ENCODE measurements around the gene TYW3.

The TYW3 gene, protein sequence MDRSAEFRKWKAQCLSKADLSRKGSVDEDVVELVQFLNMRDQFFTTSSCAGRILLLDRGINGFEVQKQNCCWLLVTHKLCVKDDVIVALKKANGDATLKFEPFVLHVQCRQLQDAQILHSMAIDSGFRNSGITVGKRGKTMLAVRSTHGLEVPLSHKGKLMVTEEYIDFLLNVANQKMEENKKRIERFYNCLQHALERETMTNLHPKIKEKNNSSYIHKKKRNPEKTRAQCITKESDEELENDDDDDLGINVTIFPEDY

DNA sequence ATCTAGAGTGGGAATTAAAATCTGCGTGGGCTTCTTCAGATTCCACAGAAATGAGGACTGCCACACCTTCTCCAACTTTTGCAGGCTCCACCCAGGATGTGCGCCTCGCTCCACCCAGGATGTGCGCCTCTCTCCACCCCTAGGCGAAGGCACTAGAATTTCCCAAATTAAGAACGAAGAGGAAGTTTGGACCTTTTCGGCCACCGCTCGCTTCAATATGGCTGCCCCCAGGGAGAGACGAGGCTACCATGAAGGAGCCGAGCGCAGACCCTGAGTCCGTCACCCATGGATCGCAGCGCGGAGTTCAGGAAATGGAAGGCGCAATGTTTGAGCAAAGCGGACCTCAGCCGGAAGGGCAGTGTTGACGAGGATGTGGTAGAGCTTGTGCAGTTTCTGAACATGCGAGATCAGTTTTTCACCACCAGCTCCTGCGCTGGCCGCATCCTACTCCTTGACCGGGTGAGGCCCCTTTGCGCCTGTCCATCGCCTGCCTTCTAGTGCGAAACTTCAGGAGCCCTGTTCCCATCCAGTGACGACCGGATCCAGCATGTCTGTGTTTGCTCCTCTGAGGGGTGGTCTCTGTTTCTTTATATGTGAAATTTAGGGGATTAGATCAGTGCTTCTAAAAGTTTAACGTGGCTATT, at the start of gene TYW3, which contains the start of gene CRYZ:
Gene TYW3 (plus strand): TSS at position 193 of the 644 bp plus-strand sequence. CDS start 93 bp downstream, at position 286.
Gene CRYZ (minus strand): TSS at position 91 of the 644 bp plus-strand sequence. CDS start 8,229 bp downstream, outside the sequence.
- DNase-seq (ENCODE audit: low read depth in 3 of 3) = peak; percentile 62 to 82 (median 75)

DNA sequence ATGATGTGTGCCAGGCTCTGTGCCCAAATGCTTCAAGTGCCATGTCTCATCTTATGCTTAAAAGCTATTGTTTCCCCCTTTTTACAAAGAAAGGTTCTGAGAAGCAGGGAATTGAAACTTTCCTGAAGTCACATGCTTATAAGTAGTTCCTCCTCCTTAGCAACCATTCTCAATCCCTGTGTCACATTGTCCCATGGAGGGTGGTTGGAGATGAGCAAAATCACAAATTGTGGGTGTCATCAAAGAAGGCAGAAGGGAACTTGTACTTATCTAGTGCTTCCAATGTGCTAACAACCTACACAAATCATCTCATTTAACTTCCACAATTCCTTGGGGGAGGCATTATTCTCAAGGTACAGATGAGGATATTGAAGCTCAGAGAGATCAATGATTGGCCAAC, 49.3 kb upstream of the TYW3 start:
- DNase-seq (ENCODE audit: low read depth in 3 of 3) = no peak

DNA sequence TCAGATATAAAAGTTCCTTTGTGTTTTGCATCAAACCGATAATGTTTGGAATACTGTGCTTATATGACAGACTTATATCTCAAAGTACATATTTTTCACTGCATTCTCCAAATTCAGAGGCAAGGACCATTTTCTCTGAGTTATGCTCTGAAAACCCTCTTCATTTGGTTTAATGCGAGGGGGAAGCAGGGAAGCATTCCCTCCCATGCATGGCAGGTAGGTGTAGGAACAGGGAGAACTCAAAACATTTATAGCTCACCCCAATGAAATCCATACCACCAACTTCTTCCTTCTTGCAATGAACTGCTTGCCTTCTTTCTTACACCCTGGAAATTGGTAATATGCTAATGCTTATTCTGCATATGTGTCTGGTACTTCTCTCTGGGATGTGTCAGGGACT, 48.7 kb upstream of the TYW3 start:
- DNase-seq (ENCODE audit: low read depth in 3 of 3) = no peak

DNA sequence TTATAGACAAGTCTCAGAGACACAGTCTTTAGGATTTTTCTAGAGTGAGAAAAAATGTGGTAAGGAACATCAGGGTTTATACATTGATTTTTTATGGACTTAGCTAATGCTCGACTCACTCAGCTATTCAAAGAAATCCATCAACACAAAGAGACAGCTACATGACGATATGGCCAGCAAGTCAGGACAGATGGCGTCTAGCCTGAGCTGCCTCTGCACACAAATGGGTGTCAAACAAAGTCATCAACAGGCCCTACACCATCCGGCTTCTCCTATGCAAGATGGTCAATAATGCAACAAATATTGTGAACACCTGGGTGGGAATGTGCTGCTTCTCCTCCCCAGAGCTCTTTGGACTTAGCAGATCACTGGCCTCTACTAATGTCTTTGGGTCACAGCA, 46.0 kb upstream of the TYW3 start:
- no peak for DNase-seq (ENCODE audit: low read depth in 3 of 3)

DNA sequence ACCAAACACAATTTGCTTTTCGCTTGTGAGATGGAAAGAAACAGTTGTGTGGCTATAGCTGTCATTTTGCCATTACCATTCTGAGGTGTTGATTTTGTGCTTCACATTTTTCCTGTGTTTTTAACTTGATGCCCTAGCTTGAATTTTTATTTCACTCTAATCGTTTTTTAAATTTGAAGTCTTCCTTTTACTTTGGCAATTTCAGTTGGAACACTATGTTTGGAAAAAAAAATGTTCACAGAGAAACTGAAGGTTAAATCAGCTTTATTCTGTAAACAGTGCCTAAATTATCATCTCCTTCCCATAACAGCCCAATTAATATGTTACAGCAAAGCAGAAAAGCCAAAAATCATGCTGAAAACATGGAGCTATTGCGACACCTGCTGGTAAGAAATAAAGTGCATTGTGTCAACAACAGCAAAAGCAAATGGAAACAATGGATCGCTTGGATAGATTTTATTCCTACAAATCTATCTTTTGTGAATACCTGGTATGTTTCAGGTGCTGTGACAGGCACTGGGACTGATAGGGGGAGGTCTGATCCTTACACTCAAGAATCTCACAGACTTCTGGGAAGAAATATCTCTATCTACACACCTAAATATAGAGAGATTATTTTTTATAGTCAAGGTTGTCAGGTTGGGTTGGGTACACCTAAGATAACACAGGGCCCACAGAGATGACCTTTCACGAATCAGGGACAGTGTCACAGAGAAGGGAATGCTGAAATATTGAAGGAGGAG, 43.2 kb upstream of the TYW3 start:
- peak in 2 of 3 experiments; percentile 0 to 37 for DNase-seq (ENCODE audit: low read depth in 3 of 3)

DNA sequence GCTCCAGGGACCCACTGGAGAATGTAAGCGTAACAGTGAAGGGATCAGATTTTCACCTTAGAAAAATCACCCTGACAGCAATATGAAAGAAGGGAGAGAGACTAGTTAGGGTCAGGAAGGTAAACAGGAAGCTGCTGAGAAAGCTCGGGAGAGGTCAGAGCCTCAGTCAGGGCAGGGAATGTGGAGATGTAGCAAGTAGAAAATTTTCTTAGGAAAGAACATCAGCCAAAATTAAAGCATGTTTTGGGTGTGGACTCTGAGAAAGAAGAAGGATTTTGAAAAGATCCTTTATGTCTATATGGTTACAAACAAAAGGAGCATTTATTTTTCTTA, 42.6 kb upstream of the TYW3 start:
- DNase-seq (ENCODE audit: low read depth in 3 of 3) = no peak

DNA sequence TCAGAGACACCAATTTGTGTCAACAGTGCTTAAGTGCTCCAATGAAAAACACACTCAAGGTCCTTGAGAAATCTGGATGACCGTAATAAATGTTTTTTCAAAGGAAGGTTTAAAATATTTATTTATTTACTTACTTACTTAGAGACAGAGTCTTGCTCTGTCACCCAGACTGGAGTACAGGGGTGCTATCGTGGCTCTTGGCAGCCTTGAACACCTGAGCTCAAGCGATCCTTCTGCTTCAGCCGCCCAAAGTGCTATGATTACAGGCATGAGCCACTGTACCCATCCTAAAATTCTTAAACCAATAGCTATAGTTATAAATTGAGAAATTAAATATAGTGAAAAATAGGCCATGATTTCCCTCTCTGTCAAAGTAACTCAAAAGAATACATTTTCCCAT, 42.0 kb upstream of the TYW3 start:
- DNase-seq (ENCODE audit: low read depth in 3 of 3) = no peak

DNA sequence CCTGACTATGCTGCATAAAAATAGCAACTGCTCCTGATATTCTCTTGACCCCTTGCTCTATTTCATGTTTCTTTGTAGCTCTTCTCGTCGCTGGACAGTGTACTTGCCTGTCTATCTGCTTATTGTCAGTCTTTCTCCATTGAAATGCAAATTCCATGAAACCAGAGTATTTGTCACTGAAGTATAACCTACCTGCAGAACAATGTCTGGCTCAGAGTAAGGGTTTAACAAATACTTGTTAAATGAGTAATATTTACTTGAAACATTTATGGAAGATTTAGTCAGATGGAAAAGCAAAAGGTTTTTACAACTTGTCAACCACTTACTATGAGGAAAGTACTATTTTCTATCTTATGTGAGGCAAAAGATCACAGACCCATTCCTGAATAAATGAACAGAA, 39.5 kb upstream of the TYW3 start:
- no peak for DNase-seq (ENCODE audit: low read depth in 3 of 3)

DNA sequence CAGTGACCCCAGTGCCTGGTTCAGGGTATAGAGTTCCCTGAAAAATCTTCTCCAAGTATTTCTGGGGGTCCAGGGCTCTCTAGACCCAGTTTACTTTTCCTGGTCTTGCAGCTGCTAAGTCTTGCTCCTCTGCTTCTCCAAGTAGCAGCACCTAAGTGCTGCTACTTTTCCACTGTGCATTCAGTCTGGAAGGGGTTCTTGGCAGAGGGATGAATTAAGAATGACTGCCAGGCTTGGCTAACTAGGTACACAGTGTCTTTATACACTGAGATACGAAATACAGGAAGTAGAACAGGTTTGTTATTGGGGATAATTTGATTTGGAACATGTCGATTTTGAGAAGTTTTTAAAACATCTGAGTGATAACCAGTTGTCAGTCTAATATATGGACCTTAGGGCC, 35.1 kb upstream of the TYW3 start:
- no peak for DNase-seq (ENCODE audit: low read depth in 3 of 3)

DNA sequence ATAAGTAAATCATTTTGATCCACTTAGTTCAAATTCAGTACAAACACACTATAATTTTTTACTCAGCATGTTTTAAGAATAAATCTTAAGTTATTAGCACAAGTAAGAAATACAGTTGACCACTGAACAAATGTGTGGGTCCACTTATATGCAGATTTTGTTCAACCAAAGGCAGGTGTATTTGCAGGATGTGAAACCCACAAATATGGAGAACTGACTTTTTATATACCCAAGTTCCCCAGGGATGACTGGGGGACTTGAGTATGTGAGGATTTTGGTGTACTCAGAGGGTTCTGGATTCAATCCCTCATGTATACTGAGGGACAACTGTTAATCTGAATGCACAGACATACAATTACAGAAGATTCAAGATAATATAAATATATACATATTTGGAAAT, 33.6 kb upstream of the TYW3 start:
- DNase-seq (ENCODE audit: low read depth in 3 of 3) = no peak

DNA sequence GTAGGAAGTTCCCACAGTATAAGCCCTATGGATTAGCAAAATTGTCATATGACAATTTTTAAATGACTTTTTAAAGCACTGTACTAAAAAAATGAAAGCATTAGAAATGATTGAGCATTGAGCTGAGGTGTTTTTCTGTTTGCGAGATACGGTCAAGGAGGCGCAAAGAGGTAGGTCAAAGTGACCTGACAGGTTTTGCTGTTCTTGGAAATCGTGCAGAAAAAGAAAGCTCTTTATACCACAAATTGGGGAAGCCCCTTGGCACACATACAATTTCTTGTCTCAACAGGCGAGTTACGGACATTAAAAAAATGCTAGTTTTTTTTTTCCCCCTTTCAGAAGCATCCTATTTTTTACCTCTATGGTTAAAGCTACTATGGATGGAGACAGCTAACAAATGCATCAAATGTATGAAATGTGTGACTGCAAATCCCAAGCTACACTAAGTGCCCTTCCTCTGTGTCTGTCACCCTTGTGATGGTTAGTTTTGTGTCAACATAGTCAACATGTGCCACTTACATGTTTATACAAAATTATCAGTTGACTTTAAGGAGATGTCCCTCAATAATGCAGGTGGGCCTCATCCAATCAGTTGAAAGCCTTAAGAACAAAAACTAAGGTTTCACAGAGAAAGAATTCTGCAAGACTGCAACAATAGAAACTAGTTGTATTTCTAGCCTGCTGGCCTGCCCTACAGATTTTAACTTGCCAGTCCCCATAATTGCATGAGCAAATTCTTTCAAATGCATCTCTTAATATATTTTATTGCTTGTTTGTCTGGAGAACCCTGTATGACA, 29.4 kb upstream of the TYW3 start:
- DNase-seq (ENCODE audit: low read depth in 3 of 3) = no peak

DNA sequence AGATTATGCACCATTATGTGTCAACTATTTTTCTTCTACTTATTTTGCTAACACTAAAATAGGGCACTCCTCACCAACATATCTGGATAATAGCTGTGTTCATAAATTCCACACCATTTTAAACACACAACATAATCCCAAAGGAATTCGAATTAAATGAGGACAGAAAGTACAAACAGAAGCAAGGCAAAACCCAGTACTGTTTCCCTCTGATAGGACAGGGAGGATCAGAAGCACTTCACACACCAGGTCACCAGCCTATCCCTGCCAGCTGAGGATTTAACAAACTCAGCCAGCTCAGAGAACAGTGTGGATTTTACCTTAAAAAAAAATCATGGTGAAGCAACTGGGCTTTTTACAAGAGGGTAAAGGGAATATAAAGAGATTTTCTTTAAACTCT, 20.1 kb upstream of the TYW3 start:
- no peak for DNase-seq (ENCODE audit: low read depth in 3 of 3)

DNA sequence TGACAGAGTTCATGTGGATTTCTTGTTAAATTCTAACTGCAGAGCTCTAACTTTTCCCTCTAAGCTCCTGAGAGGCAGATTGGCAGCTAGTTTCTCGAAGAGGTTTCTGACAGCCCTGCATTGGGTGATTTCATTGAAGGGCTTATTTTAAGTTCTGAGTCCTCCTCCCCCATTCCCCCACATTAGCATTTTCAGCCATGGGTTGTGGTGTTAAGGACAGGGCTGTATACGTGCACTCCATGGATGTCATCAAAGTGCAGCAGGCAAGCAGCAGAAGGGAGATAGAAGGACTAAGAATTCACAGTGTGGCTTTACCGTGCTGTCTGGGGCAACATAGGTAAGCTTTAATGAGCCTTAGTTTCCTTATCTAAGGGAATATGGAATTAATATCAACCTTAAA, 19.1 kb upstream of the TYW3 start:
- DNase-seq (ENCODE audit: low read depth in 3 of 3) = no peak

DNA sequence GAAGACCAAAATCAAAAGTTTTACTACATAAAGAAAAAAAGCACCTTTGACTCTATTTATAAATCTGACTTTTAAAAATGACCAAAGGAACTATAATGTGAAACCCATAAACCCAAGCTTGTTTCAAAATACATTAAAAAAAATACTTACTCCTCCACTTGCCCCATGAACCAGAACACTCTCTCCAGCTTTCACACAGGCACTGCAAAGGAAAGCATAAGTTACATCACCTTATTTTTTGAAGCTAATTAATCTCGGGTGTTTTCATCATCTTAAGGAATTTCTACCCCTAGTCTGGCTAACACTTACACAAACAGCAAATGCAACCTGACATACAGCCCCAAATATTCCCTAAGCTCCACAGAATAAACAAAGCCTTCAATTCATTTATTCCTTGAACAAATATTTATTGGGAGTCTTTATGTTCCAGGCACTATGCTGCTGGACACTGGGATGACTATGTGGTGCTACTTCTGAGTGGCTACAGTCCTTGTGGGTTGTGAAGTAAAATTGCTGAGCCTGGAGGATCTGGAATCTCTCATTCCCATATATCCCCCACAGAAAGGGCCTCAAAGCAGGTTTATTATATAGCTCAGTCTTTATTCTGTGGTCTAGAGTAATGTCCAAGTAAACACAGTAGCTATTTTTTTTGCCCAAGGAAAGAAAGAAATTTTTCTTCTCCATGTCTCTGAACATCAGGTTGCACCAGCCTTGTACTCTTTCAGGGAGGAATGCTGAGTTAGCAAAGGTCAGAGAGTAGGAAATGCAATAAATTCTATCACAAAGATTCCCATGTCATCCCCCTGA, 18.3 kb upstream of the TYW3 start:
- DNase-seq (ENCODE audit: low read depth in 3 of 3) = no peak

DNA sequence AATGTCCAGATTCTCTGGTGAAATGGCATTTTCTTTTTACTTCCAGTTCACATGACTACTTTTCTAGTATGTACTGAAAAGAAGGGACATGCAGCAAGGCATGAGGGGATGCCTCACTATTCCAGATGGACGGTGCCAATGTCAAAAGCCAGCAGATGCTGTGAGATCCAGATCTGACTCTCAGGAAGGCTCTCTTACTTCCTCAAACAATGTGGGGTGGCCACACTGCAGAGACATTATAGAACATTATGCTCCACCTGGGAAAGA, 17.8 kb upstream of the TYW3 start:
- DNase-seq (ENCODE audit: low read depth in 3 of 3) = no peak

DNA sequence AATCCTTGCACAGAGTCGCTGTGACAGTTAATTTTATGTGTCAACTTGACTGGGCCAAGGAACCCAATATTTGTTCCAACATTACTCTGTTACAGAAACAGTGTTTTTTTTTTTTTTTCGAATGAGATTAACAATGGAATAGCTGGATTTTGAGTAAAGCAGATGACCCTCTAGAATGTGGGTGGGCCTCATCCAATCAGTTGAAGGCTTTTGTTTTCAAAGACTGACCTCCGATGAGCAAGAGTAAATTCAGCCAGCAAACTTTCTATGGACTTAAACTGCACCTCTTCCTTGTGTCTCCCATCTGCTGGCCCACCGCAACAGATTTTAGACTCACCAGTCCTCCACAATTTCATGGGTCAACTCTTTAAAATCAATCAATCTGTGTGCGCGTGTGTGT, 17.1 kb upstream of the TYW3 start:
- no peak for DNase-seq (ENCODE audit: low read depth in 3 of 3)

DNA sequence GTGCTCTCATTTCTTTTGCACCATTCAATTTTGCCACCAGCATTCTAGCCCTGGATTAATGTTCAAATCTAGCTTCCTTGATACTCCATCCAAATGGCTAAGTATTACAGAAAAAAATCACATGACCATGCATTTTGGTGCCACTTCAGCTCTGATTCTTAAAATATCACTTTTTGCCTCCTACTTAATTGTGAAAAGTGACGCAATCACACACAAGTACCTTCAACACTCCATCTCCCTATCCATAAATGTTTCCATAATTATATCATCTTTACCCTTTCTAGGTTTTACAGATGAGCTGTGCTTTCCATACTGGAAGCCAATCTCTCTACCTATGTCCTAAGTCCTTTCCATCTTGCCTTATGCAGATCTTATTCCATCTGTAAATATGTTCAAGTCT, 16.1 kb upstream of the TYW3 start:
- no peak for DNase-seq (ENCODE audit: low read depth in 3 of 3)

DNA sequence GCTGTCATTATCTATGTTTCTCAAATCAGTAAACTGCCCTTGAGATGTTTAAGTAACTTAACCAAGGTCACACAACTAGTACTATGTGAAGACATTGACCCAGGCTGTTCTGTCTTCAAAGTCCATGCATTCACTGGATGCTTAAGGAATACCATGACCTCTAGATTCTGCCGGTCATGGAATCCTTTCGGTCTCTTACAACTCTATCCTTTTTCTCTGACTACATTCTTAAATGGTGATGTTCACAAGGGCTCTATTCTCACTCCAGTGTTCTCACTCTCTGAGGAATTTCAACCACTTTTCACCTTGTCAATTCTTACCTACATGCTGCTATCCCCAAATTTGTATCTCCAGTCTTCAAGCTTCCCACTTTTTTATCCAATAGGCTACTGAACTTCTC, 15.3 kb upstream of the TYW3 start:
- DNase-seq (ENCODE audit: low read depth in 3 of 3) = no peak

DNA sequence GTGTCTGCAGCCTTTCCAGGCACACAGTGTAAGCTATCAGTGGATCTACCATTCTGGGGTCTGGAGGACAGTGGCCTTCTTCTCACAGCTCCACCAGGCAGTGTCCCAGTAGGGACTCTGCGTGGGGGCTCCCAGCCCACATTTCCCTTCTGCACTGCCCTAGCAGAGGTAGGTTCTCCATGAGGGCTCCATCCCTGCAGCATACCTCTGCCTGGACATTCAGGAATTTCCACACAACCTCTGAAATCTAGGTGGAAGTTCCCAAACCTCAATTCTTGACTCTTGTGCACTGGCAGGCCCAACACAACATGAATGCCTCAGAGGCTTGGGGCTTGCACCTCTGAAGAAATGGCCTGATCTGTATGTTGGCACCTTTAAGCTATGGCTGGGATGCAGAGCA, 6.9 kb upstream of the TYW3 start:
- DNase-seq (ENCODE audit: low read depth in 3 of 3) = no peak

DNA sequence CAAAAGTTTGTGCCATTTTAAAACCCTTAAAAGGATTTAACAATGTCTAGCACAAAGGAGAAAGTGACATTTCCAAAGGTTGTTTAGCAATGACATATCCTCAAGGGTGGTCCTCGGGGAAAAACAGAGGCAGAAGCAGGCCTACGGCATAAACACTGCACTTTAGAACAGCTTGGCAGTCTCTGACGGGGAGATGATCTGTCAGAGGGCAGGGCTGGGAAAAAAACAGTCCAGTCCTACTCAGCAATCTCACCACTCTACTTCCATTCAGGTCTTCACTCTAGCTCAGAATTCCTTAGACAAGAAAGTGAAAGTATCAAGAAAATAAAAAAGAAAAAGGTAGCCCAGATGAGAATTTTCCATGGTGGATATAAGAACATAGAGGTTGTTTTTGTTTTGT, 4.2 kb upstream of the TYW3 start:
- no peak for DNase-seq (ENCODE audit: low read depth in 3 of 3)

DNA sequence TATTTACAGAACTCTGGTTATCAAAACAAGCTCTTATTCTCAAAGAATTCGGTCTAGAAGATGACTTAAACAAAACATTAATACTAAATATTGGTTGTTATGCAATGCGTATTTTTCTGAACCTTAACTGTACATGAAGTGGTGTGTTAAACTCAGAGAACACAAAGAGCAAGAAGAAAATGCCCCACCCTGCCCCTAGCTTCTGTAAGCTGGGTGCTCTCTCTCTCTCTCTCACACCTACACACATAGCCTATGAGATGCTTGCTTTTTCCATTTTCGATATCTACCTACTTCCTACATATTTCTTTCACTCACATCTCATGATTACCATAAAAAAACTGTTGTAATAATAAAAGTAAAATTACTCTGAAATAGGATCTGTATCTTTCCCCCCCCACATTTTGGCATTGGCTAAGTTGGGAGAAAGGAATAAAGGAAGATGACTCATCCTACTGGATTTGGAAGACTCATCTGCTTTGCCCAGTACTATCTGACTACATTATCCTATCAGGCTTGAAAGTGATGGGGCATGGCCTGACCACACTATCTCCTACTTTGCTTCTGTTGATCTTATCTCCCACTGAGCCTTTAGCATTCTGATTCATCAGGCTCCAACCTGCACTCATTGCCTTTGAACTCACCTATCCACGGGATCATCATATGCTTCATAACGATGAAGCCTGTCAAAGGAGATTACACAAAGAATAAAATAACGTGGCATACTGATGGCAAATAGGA, 3.0 kb upstream of the TYW3 start:
- no peak for DNase-seq (ENCODE audit: low read depth in 3 of 3)

Data from stimulated activated CD4-positive, alpha-beta T cell treated with anti-CD3 and anti-CD28 coated beads, TNF-alpha, amount 100 ng/mL, for 24 hours (primary cell).